PC-9 (cell line): ENCODE data around the gene MISP. TPM values are rescaled to one million over a fixed set of nuclear protein-coding genes. Genes with fewer than 3 reads are reported as not detected.

Experiments used
- BruUV-seq: library from RNA; stranded (reverse); fragments of 400-500 nt; replicated peaks from 2 replicates; lab custom pipeline; 2021; lab: Mats Ljungman, UMichigan
- CTCF ChIA-PET: fragments of 300-600 bp; sonication (Branson Sonifier 250); formaldehyde crosslinking; loops from one replicate; lab custom pipeline; 2022; ENCODE audit warnings: antibody characterized with exemption; lab: Charles Lee
- POLR2A ChIA-PET: fragments of 300-600 bp; sonication (Branson Sonifier 250); formaldehyde crosslinking; loops from one replicate; lab custom pipeline; 2022; ENCODE audit warnings: antibody characterized with exemption; ENCODE audit not compliant: unreplicated experiment; lab: Charles Lee
- DNase-seq, 2 experiments: peaks; one replicate each; pipeline versions ENCODE4 v3.0.0 to v3.0.0-alpha.2; 2015 to 2022; ENCODE audit warnings: mixed read lengths in 1 of 2
- H2AFZ ChIP-seq: fragments of 200-600 bp; sonication (generic); 2 replicates; pipeline ENCODE4 v1.8.1; 2017; ENCODE audit warnings: antibody characterized with exemption
- H3F3A ChIP-seq: fragments of 200-600 bp; sonication (generic); 2 replicates; pipeline ENCODE4 v1.8.1; 2017; ENCODE audit warnings: antibody characterized with exemption, mild to moderate bottlenecking, low read depth; ENCODE audit not compliant: insufficient read depth
- H3K27ac ChIP-seq: fragments of 200-600 bp; sonication (generic); 2 replicates; pipeline ENCODE4 v1.6.1; 2016; ENCODE audit warnings: mixed run types
- H3K27me3 ChIP-seq: fragments of 200-600 bp; sonication (generic); 2 replicates; pipeline ENCODE4 v1.6.1; 2016; ENCODE audit warnings: low read depth, mixed run types; ENCODE audit not compliant: insufficient read depth
- H3K36me3 ChIP-seq: fragments of 200-600 bp; sonication (generic); 2 replicates; pipeline ENCODE4 v1.6.1; 2016; ENCODE audit warnings: low read depth, mixed run types
- H3K4me1 ChIP-seq: fragments of 200-600 bp; sonication (generic); replicated peaks from 2 replicates; pipeline ENCODE4 v1.6.1; 2016; ENCODE audit warnings: mixed run types; ENCODE audit not compliant: insufficient read depth
- H3K4me2 ChIP-seq: fragments of 200-600 bp; sonication (generic); 2 replicates; pipeline ENCODE4 v1.6.1; 2017; ENCODE audit warnings: mixed run types
- H3K4me3 ChIP-seq: fragments of 200-600 bp; sonication (generic); 2 replicates; pipeline ENCODE4 v1.6.1; 2016; ENCODE audit warnings: mixed run types
- H3K79me2 ChIP-seq: fragments of 200-600 bp; sonication (generic); 2 replicates; pipeline ENCODE4 v1.6.1; 2017; ENCODE audit warnings: low read depth, mixed run types
- H3K9me2 ChIP-seq: fragments of 200-600 bp; sonication (generic); 2 replicates; pipeline ENCODE4 v1.8.1; 2017; ENCODE audit warnings: mild to moderate bottlenecking; ENCODE audit not compliant: insufficient read depth
- H3K9me3 ChIP-seq: fragments of 200-600 bp; sonication (generic); 2 replicates; pipeline ENCODE4 v1.8.1; 2016; ENCODE audit warnings: low read depth; ENCODE audit not compliant: insufficient read depth
- H4K20me1 ChIP-seq: fragments of 200-600 bp; sonication (generic); 2 replicates; pipeline ENCODE4 v1.8.1; 2017; ENCODE audit not compliant: insufficient read depth
- CTCF ChIP-seq: fragments of 200-600 bp; sonication (generic); conservative IDR thresholded peaks from 2 replicates; pipeline ENCODE4 v1.6.1; 2017; ENCODE audit warnings: mixed run types, antibody characterized with exemption, mild to moderate bottlenecking, moderate library complexity
- EZH2 ChIP-seq: fragments of 200-600 bp; sonication (generic); IDR thresholded peaks from 2 replicates; pipeline ENCODE4 v1.8.0; 2017; ENCODE audit warnings: antibody characterized with exemption, low read depth
- intact Hi-C: fragments of 100-400 bp; cut with micrococcal nuclease; formaldehyde crosslinking; loops from one replicate; pipeline ENCODE4 v1.10.0; 2022; ENCODE audit not compliant: unreplicated experiment
- total RNA-seq: library from RNA; stranded (reverse); gene quantifications from 2 replicates; pipeline ENCODE4 v1.2.3, GENCODE V29; 2021

MISP gene
- total RNA-seq, 1 experiment from 2014 or later, result 91.6 TPM

GRCh38 chr19:734716-735115, 16.2 kb upstream of the MISP start:
- Histone ChIP-seq H3K27ac (no peak overlapping the region), H4K20me1 (no peaks in the 10 kb centered on the region), H3F3A (peaks cover 17% of the 10 kb centered on the region; the same call in 1 of the 2 replicates), H3K36me3 (no peaks in the 10 kb centered on the region), H3K4me3 (no peak overlapping the region), H2AFZ (no peak overlapping the region), H3K79me2 (no peaks in the 10 kb centered on the region), H3K9me2 (no peaks in the 10 kb centered on the region), H3K9me3 (no peaks in the 10 kb centered on the region), H3K27me3 (no peaks in the 10 kb centered on the region), H3K4me1 (no peaks in the 10 kb centered on the region), H3K4me2 (no peak overlapping the region)
- intact Hi-C loops, result loop anchor here (1.0 kb wide), 1 partner anchor 69 kb away; no protein-coding TSS in a partner anchor
- BruUV-seq, result no TSS peak
- TF ChIP-seq CTCF (no peak), EZH2 (no peak)
- DNase-seq, result no peak
- ChIA-PET CTCF (interaction anchor here (0.5 to 0.7 kb wide), 4 partner anchors 57 to 255 kb away, joined by 3 to 5 read pairs (median 3); no protein-coding TSS in a partner anchor), POLR2A (no interaction called here)

- Histone ChIP-seq H3K27ac (no peak overlapping the region), H2AFZ (no peak overlapping the region), H3K27me3 (no peaks in the 10 kb centered on the region), H4K20me1 (no peaks in the 10 kb centered on the region), H3K9me3 (no peaks in the 10 kb centered on the region), H3K79me2 (no peaks in the 10 kb centered on the region), H3K9me2 (no peaks in the 10 kb centered on the region), H3K4me3 (no peak overlapping the region), H3K4me2 (no peak overlapping the region), H3F3A (peaks cover 17% of the 10 kb centered on the region; the same call in 1 of the 2 replicates), H3K4me1 (no peaks in the 10 kb centered on the region), H3K36me3 (no peaks in the 10 kb centered on the region)
- no peak for TF ChIP-seq CTCF
- ChIA-PET CTCF (no interaction called here), POLR2A (no interaction called here)
- intact Hi-C loops, result no loop called here
- no TSS peak for BruUV-seq
- no peak for DNase-seq
Measured at GRCh38 chr19:736125-736524, 14.8 kb upstream of the MISP start.

- Histone ChIP-seq H3K9me2 (no peaks in the 10 kb centered on the region), H3K9me3 (no peaks in the 10 kb centered on the region), H3K27ac (no peak overlapping the region), H3K27me3 (no peaks in the 10 kb centered on the region), H2AFZ (no peak overlapping the region), H3K4me1 (no peaks in the 10 kb centered on the region), H3K79me2 (no peaks in the 10 kb centered on the region), H4K20me1 (no peaks in the 10 kb centered on the region), H3K36me3 (no peaks in the 10 kb centered on the region), H3K4me3 (no peak overlapping the region), H3K4me2 (no peak overlapping the region), H3F3A (peaks cover 7% of the 10 kb centered on the region; the same call in 1 of the 2 replicates)
- intact Hi-C loops, result no loop called here
- DNase-seq, result peak in 1 of 2 experiments; percentile 51
- no TSS peak for BruUV-seq
- POLR2A ChIA-PET, result no interaction called here
- CTCF ChIA-PET, result no interaction called here
- TF ChIP-seq EZH2 (no peak), CTCF (peak; percentile 72)
Measured at GRCh38 chr19:737591-738093, 13.3 kb upstream of the MISP start.
